Measurements from ENCODE around the gene CTIF. TPM values are rescaled to one million over a fixed set of nuclear protein-coding genes. Genes with fewer than 3 reads are reported as not detected.

CTIF gene
- total RNA-seq, 6 donors from 2014 or later: 32.1 to 62.4 (median 47.8) TPM

- no peak overlapping the region for H3K27ac ChIP-seq
- H3K4me1 ChIP-seq: peaks cover 0 to 41% (median 17%) of the 10 kb centered on the region in 4 donors
- ATAC-seq (ENCODE audit: low FRiP score in 2 of 2) (no peak), DNase-seq (peak in 1 of 2 donors; percentile 10)
- no peak for TF ChIP-seq CTCF (IDR thresholded peaks at IDR 0.05)
- TF ChIP-seq EP300 (IDR thresholded peaks at IDR 0.05): no peak
- TF ChIP-seq POLR2A (IDR thresholded peaks at IDR 0.05): no peak
- no peak for TF ChIP-seq POLR2AphosphoS5 (IDR thresholded peaks at IDR 0.05)
- no peaks in the 10 kb centered on the region for H3K27me3 ChIP-seq
- H3K9me3 ChIP-seq: no peaks in the 10 kb centered on the region
- 97 to 98% methylated on average over 14 of the region's 14 CpGs for WGBS, 2 donors
- H3K36me3 ChIP-seq: peaks cover 0 to 17% (median 0%) of the 10 kb centered on the region in 4 donors
- H3K4me3 ChIP-seq: no peak overlapping the region
Measured at GRCh38 chr18:48824231-48824970, 285.6 kb downstream of the CTIF start.

GRCh38 chr18:48825101-48825745 lies 286.4 kb downstream of the CTIF start:
- Histone ChIP-seq H3K4me1 (peaks cover 3 to 49% (median 17%) of the 10 kb centered on the region in 4 donors), H3K4me3 (no peak overlapping the region), H3K27me3 (no peaks in the 10 kb centered on the region), H3K36me3 (peaks cover 0 to 8% (median 0%) of the 10 kb centered on the region in 4 donors), H3K27ac (peak overlapping the region in 3 of 4 donors; percentile 13 to 22 (median 16)), H3K9me3 (no peaks in the 10 kb centered on the region)
- 69 to 85% methylated on average over 6 of the region's 6 CpGs for WGBS, 2 donors
- no peak for TF ChIP-seq CTCF (IDR thresholded peaks at IDR 0.05)
- DNase-seq: peak in 1 of 2 donors; percentile 16
- ATAC-seq (ENCODE audit: low FRiP score in 2 of 2): no peak

- H3K4me3 ChIP-seq: no peak overlapping the region
- no peaks in the 10 kb centered on the region for H3K27me3 ChIP-seq
- H3K36me3 ChIP-seq: peaks cover 0 to under 1% (median 0%) of the 10 kb centered on the region in 4 donors
- no peak for ATAC-seq (ENCODE audit: low FRiP score in 2 of 2)
- peaks cover 3 to 54% (median 22%) of the 10 kb centered on the region in 4 donors for H3K4me1 ChIP-seq
- H3K27ac ChIP-seq: peak overlapping the region in 2 of 4 donors; percentile 13 to 30
- 89 to 90% methylated on average over 7 of the region's 7 CpGs for WGBS, 2 donors
- DNase-seq: peak in 1 of 2 donors; percentile 14
- H3K9me3 ChIP-seq: no peaks in the 10 kb centered on the region
- TF ChIP-seq POLR2A (IDR thresholded peaks at IDR 0.05) (no peak), CTCF (IDR thresholded peaks at IDR 0.05) (no peak), POLR2AphosphoS5 (IDR thresholded peaks at IDR 0.05) (no peak), EP300 (IDR thresholded peaks at IDR 0.05) (no peak)
Measured at GRCh38 chr18:48826271-48826670, 287.4 kb downstream of the CTIF start.

- no peak for TF ChIP-seq CTCF (IDR thresholded peaks at IDR 0.05)
- Histone ChIP-seq H3K4me3 (no peak overlapping the region), H3K36me3 (no peaks in the 10 kb centered on the region), H3K4me1 (peaks cover 3 to 59% (median 22%) of the 10 kb centered on the region in 4 donors), H3K27me3 (no peaks in the 10 kb centered on the region), H3K27ac (peak overlapping the region in 1 of 4 donors; percentile 30), H3K9me3 (no peaks in the 10 kb centered on the region)
- ATAC-seq (ENCODE audit: low FRiP score in 2 of 2) (no peak), DNase-seq (peak in 1 of 2 donors; percentile 15)
- 90 to 92% methylated on average over 8 of the region's 8 CpGs for WGBS, 2 donors
Measured at GRCh38 chr18:48826806-48827205, 288.0 kb downstream of the CTIF start.
